Neutrophil (primary cell): ENCODE data around the gene REXO1.
A peak's percentile ranks its signal among the peaks of the same experiment; 100 is the strongest.
"Not testable (repeated sequence)": the region's sequence is repeated elsewhere in the genome, so short reads cannot be mapped to it uniquely, and the experiment has no call there.

ENCODE experiments used
- H3K27ac ChIP-seq: fragments of 200-600 bp; sonication (generic); 2 replicates; pipeline ENCODE4 v1.5.1; 2016; ENCODE audit warnings: mild to moderate bottlenecking, moderate library complexity
- H3K27me3 ChIP-seq: fragments of 200-600 bp; sonication (generic); 2 replicates; pipeline ENCODE4 v1.6.0; 2016; ENCODE audit warnings: mild to moderate bottlenecking
- H3K36me3 ChIP-seq: fragments of 200-600 bp; sonication (generic); 2 replicates; pipeline ENCODE4 v1.5.1; 2017
- H3K4me1 ChIP-seq, 2 experiments: fragments of 200-600 bp in 1 of 2; sonication (generic) in 1 of 2; 1 replicate in 1 of 2; 2 replicates in 1 of 2; pipeline versions ENCODE4 v1.5.1 to v1.6.1; 2013 to 2016; ENCODE audit warnings: low read depth in 1 of 2, low read length in 1 of 2, mild to moderate bottlenecking in 1 of 2, moderate library complexity in 1 of 2; ENCODE audit not compliant: control insufficient read depth in 1 of 2, insufficient read depth in 1 of 2
- H3K4me3 ChIP-seq, 2 experiments: fragments of 200-600 bp in 1 of 2; sonication (generic) in 1 of 2; 1 replicate in 1 of 2; 2 replicates in 1 of 2; pipeline ENCODE4 v1.5.1; 2013 to 2016; ENCODE audit warnings: low read depth in 1 of 2, low read length in 1 of 2, mild to moderate bottlenecking in 1 of 2, moderate library complexity in 1 of 2
- H3K9me3 ChIP-seq: fragments of 200-600 bp; sonication (generic); 2 replicates; pipeline ENCODE4 v1.5.1; 2016
- TF ChIP-seq, protein P1 (sequence below): fragments of 200-600 bp; sonication (generic); IDR thresholded peaks from 2 replicates; pipeline ENCODE4 v1.5.1; 2016; ENCODE audit warnings: antibody characterized with exemption

The REXO1 gene

GRCh38 chr19:1885398-1886119 is 37.3 kb upstream of the REXO1 start, which contains the start of gene ABHD17A:
Gene ABHD17A (minus strand): TSS chr19:1885496. CDS start chr19:1881566, 3,930 bp downstream.
- TF ChIP-seq, protein P1, sequence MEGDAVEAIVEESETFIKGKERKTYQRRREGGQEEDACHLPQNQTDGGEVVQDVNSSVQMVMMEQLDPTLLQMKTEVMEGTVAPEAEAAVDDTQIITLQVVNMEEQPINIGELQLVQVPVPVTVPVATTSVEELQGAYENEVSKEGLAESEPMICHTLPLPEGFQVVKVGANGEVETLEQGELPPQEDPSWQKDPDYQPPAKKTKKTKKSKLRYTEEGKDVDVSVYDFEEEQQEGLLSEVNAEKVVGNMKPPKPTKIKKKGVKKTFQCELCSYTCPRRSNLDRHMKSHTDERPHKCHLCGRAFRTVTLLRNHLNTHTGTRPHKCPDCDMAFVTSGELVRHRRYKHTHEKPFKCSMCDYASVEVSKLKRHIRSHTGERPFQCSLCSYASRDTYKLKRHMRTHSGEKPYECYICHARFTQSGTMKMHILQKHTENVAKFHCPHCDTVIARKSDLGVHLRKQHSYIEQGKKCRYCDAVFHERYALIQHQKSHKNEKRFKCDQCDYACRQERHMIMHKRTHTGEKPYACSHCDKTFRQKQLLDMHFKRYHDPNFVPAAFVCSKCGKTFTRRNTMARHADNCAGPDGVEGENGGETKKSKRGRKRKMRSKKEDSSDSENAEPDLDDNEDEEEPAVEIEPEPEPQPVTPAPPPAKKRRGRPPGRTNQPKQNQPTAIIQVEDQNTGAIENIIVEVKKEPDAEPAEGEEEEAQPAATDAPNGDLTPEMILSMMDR, result peak; percentile 32
- not testable (repeated sequence) for H3K27me3 ChIP-seq, H3K36me3 ChIP-seq, H3K9me3 ChIP-seq
- Histone ChIP-seq H3K4me1 (peaks cover 29 to 34% of the 10 kb centered on the region in 2 experiments), H3K27ac (peak within 1 kb of the TSS; percentile 87), H3K4me3 (peak within 1 kb of the TSS; percentile 70 to 89)

DNA sequence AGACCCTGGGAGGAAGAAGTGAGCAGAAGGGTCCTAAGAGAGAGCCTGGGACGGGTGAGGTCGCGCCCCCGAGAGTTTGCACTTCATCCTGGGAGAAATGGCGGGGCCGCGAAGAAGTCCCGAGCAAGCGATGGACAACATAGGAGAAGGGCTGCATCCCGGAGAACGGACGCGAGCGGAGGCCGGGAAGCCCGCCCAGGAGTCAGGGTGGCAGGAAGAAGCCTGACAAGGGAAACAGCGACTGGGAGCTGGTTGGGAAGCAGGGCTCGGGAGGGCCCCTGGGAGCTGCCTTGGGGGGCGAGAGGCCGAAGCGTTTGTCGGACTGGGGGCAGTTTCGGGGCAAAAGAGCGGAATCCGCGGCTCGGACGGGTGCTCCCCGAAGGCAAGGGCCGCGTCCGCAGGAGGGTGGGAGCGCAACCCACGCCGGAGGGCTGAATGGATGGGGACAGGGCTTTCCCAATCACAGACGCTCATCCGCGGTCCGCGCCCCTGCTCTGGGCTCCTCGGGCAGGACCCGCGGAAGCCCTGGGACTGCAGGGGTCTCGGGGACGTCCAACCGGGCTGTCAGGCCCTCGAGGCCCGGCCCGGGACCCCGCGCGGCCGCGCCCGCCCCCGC is 36.5 kb upstream of the REXO1 start:
- Histone ChIP-seq H3K36me3 (peaks cover 12% of the 10 kb centered on the region), H3K4me1 (peaks cover 29 to 34% of the 10 kb centered on the region in 2 experiments), H3K4me3 (peak overlapping the region; percentile 70 to 89), H3K9me3 (no peaks in the 10 kb centered on the region), H3K27me3 (no peaks in the 10 kb centered on the region), H3K27ac (peak overlapping the region; percentile 87)
- TF ChIP-seq, protein P1, result no peak

DNA sequence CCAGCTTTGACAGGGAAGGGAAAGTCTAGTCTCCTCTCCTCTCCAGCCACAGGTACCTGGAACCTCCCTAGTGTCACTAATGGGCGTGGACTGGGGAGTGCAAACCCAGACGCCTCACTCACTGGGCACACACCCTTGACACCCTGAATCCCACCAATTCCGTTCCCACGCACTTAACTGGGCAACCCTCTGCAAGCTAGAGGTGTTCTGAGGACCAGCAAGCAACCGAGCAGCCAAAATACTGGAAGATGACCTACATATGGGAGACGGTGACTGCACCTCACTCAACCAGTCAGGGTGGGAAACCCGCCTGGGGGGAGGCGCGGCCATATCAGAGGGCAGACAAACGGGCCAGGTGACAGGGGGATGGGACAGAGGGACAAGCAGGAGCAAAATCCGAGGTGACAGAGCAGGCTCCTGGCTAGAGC is 36.0 kb upstream of the REXO1 start:
- Histone ChIP-seq H3K27me3 (no peaks in the 10 kb centered on the region), H3K4me1 (peaks cover 29 to 34% of the 10 kb centered on the region in 2 experiments), H3K36me3 (peaks cover 13% of the 10 kb centered on the region), H3K4me3 (peak overlapping the region; percentile 70 to 89), H3K9me3 (no peaks in the 10 kb centered on the region), H3K27ac (peak overlapping the region; percentile 87)
- TF ChIP-seq, protein P1, result no peak

DNA sequence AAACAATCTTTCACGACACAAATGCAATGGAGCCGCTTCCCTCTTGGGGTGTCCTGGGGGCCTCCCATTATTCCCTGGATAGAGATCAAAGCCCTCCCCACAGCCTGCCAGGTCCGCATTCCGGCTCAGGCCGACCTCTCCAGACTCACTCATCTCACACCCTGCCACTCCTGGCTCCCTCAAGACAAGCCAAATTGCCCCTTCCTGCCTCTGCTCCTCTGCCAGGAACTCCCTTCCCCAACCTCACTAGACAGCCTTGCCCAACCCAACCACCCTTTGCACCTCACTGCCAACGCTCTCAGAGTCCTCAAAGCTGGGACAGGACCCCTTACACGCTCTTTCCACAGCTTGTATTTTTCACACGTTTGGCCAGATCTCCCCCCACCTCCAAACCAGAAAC is 35.5 kb upstream of the REXO1 start:
- Histone ChIP-seq H3K36me3 (peaks cover 16% of the 10 kb centered on the region), H3K4me1 (peaks cover 29 to 34% of the 10 kb centered on the region in 2 experiments), H3K27me3 (no peaks in the 10 kb centered on the region), H3K4me3 (peak overlapping the region; percentile 70 to 89), H3K9me3 (no peaks in the 10 kb centered on the region), H3K27ac (peak overlapping the region; percentile 87)
- TF ChIP-seq, protein P1, result no peak

- H3K27me3 ChIP-seq, result no peaks in the 10 kb centered on the region
- H3K9me3 ChIP-seq, result no peaks in the 10 kb centered on the region
- H3K27ac ChIP-seq, result peak overlapping the region; percentile 87
- H3K4me1 ChIP-seq, result peaks cover 29 to 34% of the 10 kb centered on the region in 2 experiments
- TF ChIP-seq, protein P1, result no peak
- peaks cover 20% of the 10 kb centered on the region for H3K36me3 ChIP-seq
- H3K4me3 ChIP-seq, result peak overlapping the region in 1 of 2 experiments; percentile 89
Measured at GRCh38 chr19:1882786-1883692, 34.8 kb upstream of the REXO1 start.
